GM12878 (cell line): ENCODE measurements around the gene BTNL8. TPM values are rescaled to one million over a fixed set of nuclear protein-coding genes. Genes with fewer than 3 reads are reported as not detected.

Experiments used
- ATAC-seq: fragments of 200-7000 bp; cut with Tn5 transposase; 3 replicates; pipeline ENCODE4 v1.9.1; 2020; ENCODE audit warnings: mild to moderate bottlenecking, moderate library complexity
- BruUV-seq: library from RNA; stranded (reverse); fragments of 400-500 nt; replicated peaks from 2 replicates; lab custom pipeline; 2021; lab: Mats Ljungman, UMichigan
- CTCF ChIA-PET: fragments of 300-600 bp; sonication (Branson Sonifier 250); formaldehyde crosslinking; extraction: SDS; loops from one replicate; lab custom pipeline; 2021; ENCODE audit warnings: inconsistent platforms; lab: Yijun Ruan, JAX
- POLR2A ChIA-PET: fragments of 350-600 bp; formaldehyde crosslinking; extraction: SDS; loops from one replicate; lab custom pipeline; 2021; ENCODE audit warnings: inconsistent platforms; lab: Charles Lee
- RAD21 ChIA-PET: fragments of 300-600 bp; sonication (Branson Sonifier 250); formaldehyde crosslinking; loops from one replicate; lab custom pipeline; 2023; ENCODE audit warnings: antibody characterized with exemption; ENCODE audit not compliant: unreplicated experiment; lab: Charles Lee
- SMC1A ChIA-PET: fragments of 300-600 bp; sonication (Branson Sonifier 250); formaldehyde crosslinking; loops from one replicate; lab custom pipeline; 2023; ENCODE audit not compliant: unreplicated experiment, uncharacterized antibody; lab: Charles Lee
- DNase-seq: peaks from one replicate; pipeline ENCODE4 v3.0.0-alpha.2; 2011; ENCODE audit warnings: low read depth, low spot score
- FAIRE-seq: peaks from 3 replicates; lab custom pipeline; 2011; peaks lifted over from hg19 to GRCh38; lab: Jason Lieb, UNC
- H2AFZ ChIP-seq: 2 replicates; pipeline ENCODE4 v1.6.0; 2011; ENCODE audit warnings: low read depth, low read length, control low read depth; ENCODE audit not compliant: control insufficient read depth
- H3K27ac ChIP-seq: 2 replicates; pipeline ENCODE4 v1.5.1; 2011; ENCODE audit warnings: control low read depth; ENCODE audit not compliant: control insufficient read depth, insufficient read depth
- H3K27me3 ChIP-seq, 2 experiments: replicated peaks in 1 of 2; 2 replicates each; pipeline versions ENCODE4 v1.6.0 to v1.6.1; 2011; ENCODE audit warnings: low read length in 1 of 2; ENCODE audit not compliant: control insufficient read depth in 2 of 2, insufficient read depth in 2 of 2
- H3K36me3 ChIP-seq, 2 experiments: 2 replicates each; pipeline ENCODE4 v1.5.1; 2011; ENCODE audit warnings: low read length in 1 of 2; ENCODE audit not compliant: control insufficient read depth in 2 of 2, insufficient read depth in 2 of 2
- H3K4me1 ChIP-seq: 2 replicates; pipeline ENCODE4 v1.6.1; 2011; ENCODE audit warnings: mild to moderate bottlenecking, low read length, moderate library complexity, mixed read lengths; ENCODE audit not compliant: control insufficient read depth, insufficient read depth
- H3K4me2 ChIP-seq: 2 replicates; pipeline ENCODE4 v1.6.0; 2011; ENCODE audit warnings: control low read depth; ENCODE audit not compliant: control insufficient read depth, insufficient read depth
- H3K4me3 ChIP-seq: fragments of 200-600 bp; sonication (generic); 2 replicates; pipeline ENCODE4 v1.5.1; 2016
- H3K79me2 ChIP-seq: 2 replicates; pipeline ENCODE4 v1.6.0; 2011; ENCODE audit warnings: low read length; ENCODE audit not compliant: control insufficient read depth, insufficient read depth
- H3K9ac ChIP-seq: 2 replicates; pipeline ENCODE4 v1.8.0; 2011; ENCODE audit warnings: low read length, control low read depth, mixed read lengths; ENCODE audit not compliant: control insufficient read depth, insufficient read depth
- H3K9me3 ChIP-seq: replicated peaks from 3 replicates; pipeline ENCODE4 v1.5.1; 2011; ENCODE audit warnings: mild to moderate bottlenecking, low read length; ENCODE audit not compliant: control insufficient read depth, insufficient read depth
- H4K20me1 ChIP-seq: 2 replicates; pipeline ENCODE4 v1.6.0; 2011; ENCODE audit not compliant: control insufficient read depth, insufficient read depth
- BCL3 ChIP-seq: IDR thresholded peaks from 2 replicates; pipeline ENCODE4 v1.6.1; 2011; ENCODE audit warnings: borderline replicate concordance, low read depth, mild to moderate bottlenecking, moderate library complexity, low read length; ENCODE audit not compliant: insufficient read depth, poor library complexity, severe bottlenecking
- DPF2 ChIP-seq: fragments of 450-650 bp; IDR thresholded peaks from 2 replicates; pipeline ENCODE4 v1.6.1; 2017; ENCODE audit warnings: mild to moderate bottlenecking
- IRF4 ChIP-seq: IDR thresholded peaks from 2 replicates; pipeline ENCODE4 v1.6.1; 2011; ENCODE audit warnings: low read depth, low read length
- MEF2B ChIP-seq: fragments of 450-650 bp; IDR thresholded peaks from 2 replicates; pipeline ENCODE4 v1.6.1; 2018; ENCODE audit warnings: mild to moderate bottlenecking, moderate library complexity; ENCODE audit not compliant: partially characterized antibody, poor library complexity, severe bottlenecking
- MLLT1 ChIP-seq: fragments of 450-650 bp; IDR thresholded peaks from 2 replicates; pipeline ENCODE4 v1.6.1; 2016; ENCODE audit warnings: mild to moderate bottlenecking
- NR2F1 ChIP-seq: fragments of 450-650 bp; conservative IDR thresholded peaks from 2 replicates; pipeline ENCODE4 v1.6.1; 2017; ENCODE audit warnings: mild to moderate bottlenecking
- RUNX3 ChIP-seq: IDR thresholded peaks from 2 replicates; pipeline ENCODE4 v1.6.1; 2012; ENCODE audit warnings: low read length, inconsistent platforms
- SKIL ChIP-seq: fragments of 450-650 bp; IDR thresholded peaks from 2 replicates; pipeline ENCODE4 v1.6.1; 2017; ENCODE audit warnings: mild to moderate bottlenecking, low read depth, inconsistent platforms; ENCODE audit not compliant: poor library complexity, severe bottlenecking
- WRNIP1 ChIP-seq: IDR thresholded peaks from 2 replicates; pipeline ENCODE4 v1.6.1; 2011; ENCODE audit warnings: low read depth, low read length, improper control_type of control experiment, borderline replicate concordance
- ZNF592 ChIP-seq: fragments of 450-650 bp; IDR thresholded peaks from 2 replicates; pipeline ENCODE4 v1.6.1; 2017; ENCODE audit warnings: mild to moderate bottlenecking, moderate library complexity
- WGBS: methylation state at CpG from one replicate; pipeline ENCODE4 v1.1.6; 2016; ENCODE audit warnings: low lambda C conversion rate; ENCODE audit not compliant: insufficient replicate concordance, insufficient coverage; ENCODE audit errors: missing lambda C conversion rate; 5-methylcytosine and 5-hydroxymethylcytosine counted together
- in situ Hi-C: fragments of 300-500 bp; cut with MboI; formaldehyde crosslinking; loops from 9 replicates; pipeline ENCODE4 v1.14.3; 2018; ENCODE audit warnings: mixed read lengths
- intact Hi-C: fragments of 100-400 bp; cut with micrococcal nuclease; formaldehyde crosslinking; loops from one replicate; pipeline ENCODE4 v1.14.2; 2022; ENCODE audit not compliant: unreplicated experiment
- polyA plus RNA-seq, 11 experiments: library from polyadenylated mRNA; depleted of rRNA in 4 of 11; unstranded in 6 of 11; stranded (reverse) in 5 of 11; fragments of >200 nt; fragmentation: Nextera tagmentation in 4 of 11; fragmentation: Illumina TruSeq in 1 of 11; extraction: Ambion mirVana in 4 of 11; extraction: Trizol in 1 of 11; gene quantifications; 1 replicate in 1 of 11; 2 replicates in 10 of 11; pipeline versions ENCODE4 v1.2.1 to v1.2.3, GENCODE V29; 2011 to 2016; ENCODE audit warnings: inconsistent platforms in 2 of 11, missing spikeins in 2 of 11, low read depth in 1 of 11
- total RNA-seq, 4 experiments: library from RNA; depleted of rRNA in 3 of 4; stranded (reverse); fragments of >200 nt in 3 of 4; fragmentation: Illumina TruSeq in 1 of 4; extraction: Trizol in 1 of 4; gene quantifications; 2 replicates each; pipeline versions ENCODE4 v1.2.1 to v1.2.3, GENCODE V29; 2013 to 2021

BTNL8 gene
- total and polyA plus RNA-seq, 10 of the 15 experiments (the other 5 are each of a cell fraction or from before 2014, with no cell fraction given) = 0.13 to 3.4 (median 0.26) TPM; not detected in 2

GRCh38 chr5:180974612-180975315 is 75.8 kb downstream of the BTNL8 start (continued):
- no peak for TF ChIP-seq WRNIP1

- H4K20me1 ChIP-seq = no peaks in the 10 kb centered on the region
- intact Hi-C loops = loop anchor here (10.0 kb wide), 1 partner anchor 179 kb away; no protein-coding TSS in a partner anchor
- RAD21 ChIA-PET = interaction anchor here (0.8 to 2.9 kb wide), 12 partner anchors 9 to 182 kb away, joined by 3 to 16 read pairs (median 4); no protein-coding TSS in a partner anchor
- BruUV-seq = no TSS peak
- WGBS = 4% methylated on average over 2 of the region's 2 CpGs
- CTCF ChIA-PET = interaction anchor here (0.5 to 2.7 kb wide), 7 partner anchors 9 to 106 kb away, joined by 3 to 14 read pairs (median 4); partner anchors contain the start of gene BTNL3
- H3K4me2 ChIP-seq = peak overlapping the region; percentile 62
- no peak overlapping the region for H3K4me3 ChIP-seq
- peak; percentile 99 for ATAC-seq
- peaks cover 12% of the 10 kb centered on the region for H3K4me1 ChIP-seq
- H3K27ac ChIP-seq = peak overlapping the region; percentile 33; the same call in 1 of the 2 replicates
- H3K79me2 ChIP-seq = no peaks in the 10 kb centered on the region
- no peak overlapping the region for H3K9ac ChIP-seq
- peak; percentile 83 for DNase-seq
- in situ Hi-C loops = no loop called here
- H2AFZ ChIP-seq = peak overlapping the region; percentile 71
- no peaks in the 10 kb centered on the region for H3K27me3 ChIP-seq
- SMC1A ChIA-PET = interaction anchor here (0.7 to 2.4 kb wide), 20 partner anchors 8 to 182 kb away, joined by 3 to 11 read pairs (median 4); partner anchors contain the start of gene BTNL9
- H3K36me3 ChIP-seq = no peaks in the 10 kb centered on the region
- FAIRE-seq = peak; percentile 88
- POLR2A ChIA-PET = interaction anchor here (0.5 to 1.3 kb wide), 5 partner anchors 32 to 176 kb away, joined by 3 to 4 read pairs (median 4); no protein-coding TSS in a partner anchor
- no peaks in the 10 kb centered on the region; the same call in none of the 3 replicates for H3K9me3 ChIP-seq
- TF ChIP-seq IRF4 (0 out of 2 replicates have a peak, but pooled peaks have one; percentile 37), NR2F1 (peak; percentile 86), SKIL (peak; percentile 42), MLLT1 (0 out of 2 replicates have a peak, but pooled peaks have one; percentile 35), BCL3 (no peak), DPF2 (0 out of 2 replicates have a peak, but pooled peaks have one; percentile 56), MEF2B (peak; percentile 97), ZNF592 (no peak), RUNX3 (peak; percentile 29; the same call in 1 of the 2 replicates)
These were observed 76.4 kb downstream of the BTNL8 start for GRCh38 chr5:180975338-180975737.
